DND-41 (cell line): Measurements from ENCODE around the gene RGS9.

ENCODE experiments used
- EZH2 ChIP-seq: IDR thresholded peaks from 3 replicates; pipeline ENCODE4 v1.6.1; 2012; ENCODE audit warnings: borderline replicate concordance, low read depth, mild to moderate bottlenecking, moderate library complexity, low read length, inconsistent platforms; ENCODE audit not compliant: severe bottlenecking
- TF ChIP-seq, protein P1 (sequence below): IDR thresholded peaks from 2 replicates; pipeline ENCODE4 v1.5.1; 2012; ENCODE audit warnings: borderline replicate concordance, low read length, moderate library complexity, mild to moderate bottlenecking; ENCODE audit not compliant: poor library complexity, severe bottlenecking; ENCODE audit errors: extremely low read depth

DNA sequence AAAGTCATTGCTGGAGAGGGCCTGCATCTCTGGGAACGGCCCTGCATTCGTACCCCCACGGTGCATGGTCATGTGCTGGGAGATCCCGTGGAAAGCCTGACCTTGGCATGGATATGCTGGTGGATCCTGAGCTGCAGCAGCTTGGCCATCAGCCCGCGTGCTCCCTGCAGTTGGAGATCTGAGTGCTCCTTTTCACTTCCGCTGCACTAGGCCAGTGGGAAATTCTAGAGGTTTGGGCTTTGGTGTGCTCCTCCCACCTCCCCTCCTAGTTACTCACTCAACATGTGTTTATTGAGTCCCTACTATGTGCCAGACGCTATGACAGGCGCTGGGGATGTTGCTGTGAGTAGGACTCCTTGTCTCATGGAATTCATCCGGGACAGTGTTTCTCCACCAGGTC, 91.1 kb downstream of the RGS9 start:
- TF ChIP-seq, protein P1, sequence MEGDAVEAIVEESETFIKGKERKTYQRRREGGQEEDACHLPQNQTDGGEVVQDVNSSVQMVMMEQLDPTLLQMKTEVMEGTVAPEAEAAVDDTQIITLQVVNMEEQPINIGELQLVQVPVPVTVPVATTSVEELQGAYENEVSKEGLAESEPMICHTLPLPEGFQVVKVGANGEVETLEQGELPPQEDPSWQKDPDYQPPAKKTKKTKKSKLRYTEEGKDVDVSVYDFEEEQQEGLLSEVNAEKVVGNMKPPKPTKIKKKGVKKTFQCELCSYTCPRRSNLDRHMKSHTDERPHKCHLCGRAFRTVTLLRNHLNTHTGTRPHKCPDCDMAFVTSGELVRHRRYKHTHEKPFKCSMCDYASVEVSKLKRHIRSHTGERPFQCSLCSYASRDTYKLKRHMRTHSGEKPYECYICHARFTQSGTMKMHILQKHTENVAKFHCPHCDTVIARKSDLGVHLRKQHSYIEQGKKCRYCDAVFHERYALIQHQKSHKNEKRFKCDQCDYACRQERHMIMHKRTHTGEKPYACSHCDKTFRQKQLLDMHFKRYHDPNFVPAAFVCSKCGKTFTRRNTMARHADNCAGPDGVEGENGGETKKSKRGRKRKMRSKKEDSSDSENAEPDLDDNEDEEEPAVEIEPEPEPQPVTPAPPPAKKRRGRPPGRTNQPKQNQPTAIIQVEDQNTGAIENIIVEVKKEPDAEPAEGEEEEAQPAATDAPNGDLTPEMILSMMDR: no peak
- no peak for TF ChIP-seq EZH2
